Loucy (cell line): ENCODE data around the gene PHIP.

Experiments
- H2AFZ ChIP-seq: fragments of 200-600 bp; sonication (generic); 2 replicates; pipeline ENCODE4 v1.6.0; 2016; ENCODE audit warnings: antibody characterized with exemption, mild to moderate bottlenecking, low read length, moderate library complexity
- H3F3A ChIP-seq: fragments of 200-600 bp; 2 replicates; pipeline ENCODE4 v1.6.0; 2016; ENCODE audit warnings: antibody characterized with exemption, low read depth, mild to moderate bottlenecking
- H3K27me3 ChIP-seq: fragments of 200-600 bp; sonication (generic); 2 replicates; pipeline ENCODE4 v1.6.1; 2014; ENCODE audit warnings: low read length, mild to moderate bottlenecking; ENCODE audit not compliant: insufficient read depth, poor library complexity, severe bottlenecking
- H3K36me3 ChIP-seq: fragments of 200-600 bp; sonication (generic); 2 replicates; pipeline ENCODE4 v1.6.1; 2016; ENCODE audit warnings: low read length; ENCODE audit not compliant: insufficient read depth
- H3K4me1 ChIP-seq: fragments of 200-600 bp; sonication (generic); 2 replicates; pipeline ENCODE4 v1.5.1; 2014; ENCODE audit warnings: low read length, mild to moderate bottlenecking; ENCODE audit not compliant: insufficient read depth, poor library complexity, severe bottlenecking
- H3K4me2 ChIP-seq: fragments of 200-600 bp; sonication (generic); 2 replicates; pipeline ENCODE4 v1.6.0; 2014; ENCODE audit warnings: antibody characterized with exemption, low read length, low read depth, mild to moderate bottlenecking; ENCODE audit not compliant: poor library complexity, severe bottlenecking
- H3K4me3 ChIP-seq: fragments of 200-600 bp; sonication (generic); 2 replicates; pipeline ENCODE4 v1.5.1; 2014; ENCODE audit warnings: low read length, mild to moderate bottlenecking, mixed read lengths; ENCODE audit not compliant: poor library complexity, severe bottlenecking
- H3K79me2 ChIP-seq: fragments of 200-600 bp; sonication (generic); 2 replicates; pipeline ENCODE4 v1.6.1; 2014; ENCODE audit warnings: low read length; ENCODE audit not compliant: insufficient read depth
- H3K9ac ChIP-seq: fragments of 200-600 bp; sonication (generic); 2 replicates; pipeline ENCODE4 v1.6.0; 2014; ENCODE audit warnings: mild to moderate bottlenecking, low read depth, low read length, moderate library complexity; ENCODE audit not compliant: poor library complexity, severe bottlenecking
- H3K9me2 ChIP-seq: fragments of 200-600 bp; sonication (generic); replicated peaks from 2 replicates; pipeline ENCODE4 v1.6.1; 2016; ENCODE audit warnings: low read depth, low read length, mixed read lengths
- H3K9me3 ChIP-seq: fragments of 200-600 bp; sonication (generic); 2 replicates; pipeline ENCODE4 v1.6.1; 2014; ENCODE audit warnings: mild to moderate bottlenecking, antibody characterized with exemption, low read length, low read depth; ENCODE audit not compliant: insufficient read depth
- H4K20me1 ChIP-seq: fragments of 200-600 bp; sonication (generic); 2 replicates; pipeline ENCODE4 v1.6.0; 2014; ENCODE audit warnings: antibody characterized with exemption, low read length, mild to moderate bottlenecking; ENCODE audit not compliant: insufficient read depth, poor library complexity, severe bottlenecking
- EZH2phosphoT487 ChIP-seq: fragments of 200-600 bp; IDR thresholded peaks from 2 replicates; pipeline ENCODE4 v1.6.1; 2018; ENCODE audit warnings: antibody characterized with exemption, mild to moderate bottlenecking, moderate library complexity, borderline replicate concordance
- TF ChIP-seq, protein P1 (sequence below): fragments of 200-600 bp; sonication (generic); conservative IDR thresholded peaks from 2 replicates; pipeline ENCODE4 v1.5.1; 2014; ENCODE audit warnings: mild to moderate bottlenecking, antibody characterized with exemption, low read length

PHIP gene

DNA sequence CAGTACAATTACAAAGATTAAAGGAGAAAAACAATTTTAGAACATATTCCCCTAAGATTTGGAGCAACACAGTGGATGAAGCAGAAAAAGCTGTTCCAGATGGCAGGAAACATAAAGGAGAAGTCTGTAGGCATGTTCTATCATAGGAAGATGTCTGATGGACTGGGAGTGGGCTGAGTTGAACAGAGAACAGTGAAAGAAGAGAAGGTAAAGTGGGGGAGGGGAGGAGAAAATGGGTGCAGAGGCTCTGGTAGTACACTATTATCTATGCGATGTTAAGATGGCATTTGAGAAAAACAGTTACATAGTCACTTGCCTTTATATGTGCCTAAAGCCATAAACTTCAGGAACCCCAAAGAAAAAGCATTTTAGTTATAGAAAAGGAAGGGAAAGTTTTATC, 4.2 kb upstream of the PHIP start:
- Histone ChIP-seq H3K9me2 (no peaks in the 10 kb centered on the region), H3K9ac (no peak overlapping the region), H3K27me3 (no peaks in the 10 kb centered on the region), H3F3A (no peaks in the 10 kb centered on the region), H3K36me3 (no peaks in the 10 kb centered on the region), H3K4me3 (no peak overlapping the region), H3K79me2 (peaks cover 17% of the 10 kb centered on the region), H3K4me2 (no peak overlapping the region), H3K9me3 (no peaks in the 10 kb centered on the region), H4K20me1 (no peaks in the 10 kb centered on the region), H3K4me1 (peaks cover 33% of the 10 kb centered on the region), H2AFZ (no peak overlapping the region)
- TF ChIP-seq EZH2phosphoT487 = no peak

DNA sequence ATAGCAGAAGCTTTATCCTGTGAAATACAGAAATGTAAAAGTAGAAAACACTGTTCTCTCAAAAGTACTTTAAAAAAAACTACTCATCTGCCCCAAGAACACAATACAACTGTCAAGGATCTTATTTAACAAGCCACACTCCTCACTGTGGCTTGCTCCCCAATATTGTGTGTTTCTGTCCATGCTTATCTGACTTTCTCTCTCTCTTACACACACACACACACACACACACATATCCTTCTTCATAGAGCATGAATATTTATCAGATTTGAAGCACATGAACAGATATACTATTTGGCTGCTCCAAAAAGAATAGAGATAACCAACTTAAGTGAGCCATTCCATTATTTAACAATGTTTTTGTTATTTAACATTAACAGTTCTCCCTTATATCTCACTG, 3.6 kb upstream of the PHIP start:
- H3K4me1 ChIP-seq = peaks cover 34% of the 10 kb centered on the region
- H3K4me2 ChIP-seq = no peak overlapping the region
- H3K4me3 ChIP-seq = no peak overlapping the region
- H3K36me3 ChIP-seq = no peaks in the 10 kb centered on the region
- TF ChIP-seq, protein P1, sequence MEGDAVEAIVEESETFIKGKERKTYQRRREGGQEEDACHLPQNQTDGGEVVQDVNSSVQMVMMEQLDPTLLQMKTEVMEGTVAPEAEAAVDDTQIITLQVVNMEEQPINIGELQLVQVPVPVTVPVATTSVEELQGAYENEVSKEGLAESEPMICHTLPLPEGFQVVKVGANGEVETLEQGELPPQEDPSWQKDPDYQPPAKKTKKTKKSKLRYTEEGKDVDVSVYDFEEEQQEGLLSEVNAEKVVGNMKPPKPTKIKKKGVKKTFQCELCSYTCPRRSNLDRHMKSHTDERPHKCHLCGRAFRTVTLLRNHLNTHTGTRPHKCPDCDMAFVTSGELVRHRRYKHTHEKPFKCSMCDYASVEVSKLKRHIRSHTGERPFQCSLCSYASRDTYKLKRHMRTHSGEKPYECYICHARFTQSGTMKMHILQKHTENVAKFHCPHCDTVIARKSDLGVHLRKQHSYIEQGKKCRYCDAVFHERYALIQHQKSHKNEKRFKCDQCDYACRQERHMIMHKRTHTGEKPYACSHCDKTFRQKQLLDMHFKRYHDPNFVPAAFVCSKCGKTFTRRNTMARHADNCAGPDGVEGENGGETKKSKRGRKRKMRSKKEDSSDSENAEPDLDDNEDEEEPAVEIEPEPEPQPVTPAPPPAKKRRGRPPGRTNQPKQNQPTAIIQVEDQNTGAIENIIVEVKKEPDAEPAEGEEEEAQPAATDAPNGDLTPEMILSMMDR = no peak
- no peak for TF ChIP-seq EZH2phosphoT487
- no peak overlapping the region for H2AFZ ChIP-seq
- no peaks in the 10 kb centered on the region for H3K9me2 ChIP-seq
- H3K79me2 ChIP-seq = peaks cover 23% of the 10 kb centered on the region
- no peaks in the 10 kb centered on the region for H3F3A ChIP-seq
- H3K27me3 ChIP-seq = no peaks in the 10 kb centered on the region
- no peak overlapping the region for H3K9ac ChIP-seq
- H4K20me1 ChIP-seq = peaks cover 1% of the 10 kb centered on the region
- H3K9me3 ChIP-seq = no peaks in the 10 kb centered on the region

DNA sequence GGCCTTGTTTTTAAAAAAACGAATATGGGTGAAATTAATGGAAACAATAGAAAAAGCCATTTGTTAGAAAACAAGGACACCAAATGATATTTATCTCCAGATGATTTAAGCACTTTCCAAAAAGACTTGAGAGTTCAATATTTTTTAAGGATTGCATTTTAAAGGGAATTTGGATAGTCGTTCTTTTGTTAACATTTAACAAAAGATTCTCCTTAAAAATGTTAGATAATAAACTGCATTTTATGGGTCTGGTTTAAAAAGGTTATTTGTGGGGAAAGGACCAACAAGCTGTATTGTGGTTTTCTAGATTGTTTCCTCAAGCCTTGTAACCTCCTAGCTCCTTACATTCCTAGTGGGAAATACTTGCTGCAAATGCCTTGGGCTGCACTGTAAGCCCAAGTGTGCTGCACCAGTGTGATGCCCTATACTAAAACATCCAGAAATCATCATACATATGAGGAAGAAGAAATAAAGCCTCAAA, 1.5 kb upstream of the PHIP start:
- H3K36me3 ChIP-seq = no peaks in the 10 kb centered on the region
- H3K9ac ChIP-seq = peak overlapping the region; percentile 88
- peak overlapping the region; percentile 94 for H3K4me3 ChIP-seq
- peak overlapping the region; percentile 84 for H3K4me2 ChIP-seq
- no peaks in the 10 kb centered on the region for H3K9me3 ChIP-seq
- H3K4me1 ChIP-seq = peaks cover 52% of the 10 kb centered on the region
- H3K9me2 ChIP-seq = no peaks in the 10 kb centered on the region
- H4K20me1 ChIP-seq = peaks cover 22% of the 10 kb centered on the region
- H3K27me3 ChIP-seq = no peaks in the 10 kb centered on the region
- TF ChIP-seq EZH2phosphoT487 = no peak
- TF ChIP-seq, protein P1 = no peak
- H3F3A ChIP-seq = no peaks in the 10 kb centered on the region
- H3K79me2 ChIP-seq = peaks cover 44% of the 10 kb centered on the region
- H2AFZ ChIP-seq = peak overlapping the region; percentile 96; the same call in 1 of the 2 replicates

DNA sequence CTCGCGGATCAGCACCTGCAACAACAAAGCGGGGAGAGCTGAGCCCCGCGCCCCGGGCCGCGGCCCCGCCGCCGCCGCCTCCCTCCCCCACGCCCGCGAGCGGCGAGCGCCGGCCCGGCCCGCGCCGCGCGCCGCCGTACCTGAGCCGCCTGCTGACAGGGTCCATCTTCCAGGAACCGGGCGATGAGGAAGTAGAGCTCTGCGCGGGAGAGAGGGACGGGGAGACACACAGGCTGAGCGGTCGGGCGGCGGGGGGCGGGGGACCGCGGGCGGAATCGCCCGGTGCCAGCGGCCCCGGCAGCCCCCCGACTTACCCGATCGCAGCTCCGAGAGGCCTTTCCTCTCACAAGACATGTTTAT, 359 bp downstream of the PHIP start:
- no peaks in the 10 kb centered on the region for H3F3A ChIP-seq
- H3K9ac ChIP-seq = peak overlapping the region; percentile 88
- H3K79me2 ChIP-seq = peaks cover 63% of the 10 kb centered on the region
- H4K20me1 ChIP-seq = peaks cover 41% of the 10 kb centered on the region
- peak overlapping the region; percentile 96; the same call in 1 of the 2 replicates for H2AFZ ChIP-seq
- H3K27me3 ChIP-seq = no peaks in the 10 kb centered on the region
- no peaks in the 10 kb centered on the region for H3K9me2 ChIP-seq
- no peak overlapping the region for H3K4me2 ChIP-seq
- no peaks in the 10 kb centered on the region for H3K36me3 ChIP-seq
- no peaks in the 10 kb centered on the region for H3K9me3 ChIP-seq
- H3K4me1 ChIP-seq = peaks cover 69% of the 10 kb centered on the region
- peak overlapping the region; percentile 94 for H3K4me3 ChIP-seq
- TF ChIP-seq, protein P1 = no peak
- no peak for TF ChIP-seq EZH2phosphoT487
